ENCODE measurements around the gene FBXL15. TPM values are rescaled to one million over a fixed set of nuclear protein-coding genes. Genes with fewer than 3 reads are reported as not detected.

Gene FBXL15
- total RNA-seq, 2 experiments from 2014 or later, result 11.7 to 13.0 TPM

GRCh38 chr10:102424916-102425315 lies 4.3 kb downstream of the FBXL15 start:
- peaks cover 36% of the 10 kb centered on the region for H3K4me1 Mint-ChIP-seq
- no peak for DNase-seq
- peaks cover 3% of the 10 kb centered on the region for H3K27me3 Mint-ChIP-seq
- H3K36me3 Mint-ChIP-seq, result peaks cover 12% of the 10 kb centered on the region
- H3K4me3 Mint-ChIP-seq, result no peak overlapping the region
- no peak overlapping the region for H3K27ac Mint-ChIP-seq
- no peaks in the 10 kb centered on the region for H3K9me3 Mint-ChIP-seq

GRCh38 chr10:102425444-102425843 lies 4.8 kb downstream of the FBXL15 start:
- Mint-ChIP-seq H3K4me3 (no peak overlapping the region), H3K4me1 (peaks cover 31% of the 10 kb centered on the region), H3K9me3 (no peaks in the 10 kb centered on the region), H3K27me3 (peaks cover 3% of the 10 kb centered on the region), H3K36me3 (peaks cover 12% of the 10 kb centered on the region), H3K27ac (peak overlapping the region; percentile 58)
- no peak for DNase-seq

GRCh38 chr10:102426803-102427287 lies 6.2 kb downstream of the FBXL15 start:
- H3K4me1 Mint-ChIP-seq, result peaks cover 32% of the 10 kb centered on the region
- H3K27ac Mint-ChIP-seq, result no peak overlapping the region
- H3K36me3 Mint-ChIP-seq, result peaks cover 18% of the 10 kb centered on the region
- no peaks in the 10 kb centered on the region for H3K27me3 Mint-ChIP-seq
- H3K9me3 Mint-ChIP-seq, result no peaks in the 10 kb centered on the region
- H3K4me3 Mint-ChIP-seq, result no peak overlapping the region
- no peak for DNase-seq

GRCh38 chr10:102429468-102429867 lies 8.8 kb downstream of the FBXL15 start:
- H3K4me3 Mint-ChIP-seq, result no peak overlapping the region
- H3K36me3 Mint-ChIP-seq, result peaks cover 14% of the 10 kb centered on the region
- H3K27ac Mint-ChIP-seq, result no peak overlapping the region
- no peaks in the 10 kb centered on the region for H3K9me3 Mint-ChIP-seq
- no peaks in the 10 kb centered on the region for H3K27me3 Mint-ChIP-seq
- DNase-seq, result no peak
- peaks cover 38% of the 10 kb centered on the region for H3K4me1 Mint-ChIP-seq

GRCh38 chr10:102431452-102432124 lies 11.0 kb downstream of the FBXL15 start:
- Mint-ChIP-seq H3K4me3 (peak overlapping the region; percentile 92), H3K9me3 (no peaks in the 10 kb centered on the region), H3K27ac (peak overlapping the region; percentile 95), H3K27me3 (no peaks in the 10 kb centered on the region), H3K36me3 (peaks cover 17% of the 10 kb centered on the region), H3K4me1 (peaks cover 42% of the 10 kb centered on the region)
- no peak for DNase-seq

DNA sequence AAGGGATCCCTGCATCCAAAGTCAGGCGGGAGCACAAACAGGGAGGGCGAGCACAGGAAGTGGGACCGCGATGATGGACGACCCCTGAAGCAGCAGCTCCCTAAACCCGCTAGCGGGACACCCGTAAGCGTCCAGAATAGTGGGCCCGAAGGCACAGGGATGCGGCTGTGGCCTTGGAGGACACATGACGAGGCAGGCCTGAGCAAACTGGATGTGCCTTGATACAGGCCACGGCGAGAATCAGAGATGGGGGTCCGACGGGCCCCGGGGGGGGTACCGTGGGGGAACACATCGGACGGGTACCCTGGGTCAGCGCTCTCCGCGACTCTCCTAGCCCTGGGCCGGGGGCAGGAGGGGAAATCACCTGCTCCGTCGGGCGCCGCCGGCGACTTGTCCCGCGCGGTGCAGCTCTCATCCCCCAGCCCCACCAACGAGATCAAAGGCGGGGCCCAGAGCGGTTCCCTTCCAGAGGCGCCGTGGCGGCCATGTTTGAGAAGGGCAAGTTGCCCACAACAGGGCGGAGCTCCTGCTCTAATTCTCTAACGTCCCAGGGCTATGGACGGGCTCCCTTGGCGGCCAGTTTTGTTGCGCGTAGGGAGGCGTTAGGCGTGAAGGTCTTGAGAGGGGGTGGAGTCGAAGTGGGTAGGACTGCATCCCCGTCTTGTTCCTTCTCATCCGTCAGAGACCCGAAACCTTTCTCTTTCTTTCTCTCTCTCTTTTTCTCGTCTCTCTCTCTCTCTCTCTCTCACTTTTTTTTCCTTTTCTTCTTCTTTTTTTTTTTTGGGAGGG lies 11.7 kb downstream of the FBXL15 start, which contains the start of gene CUEDC2:
Gene CUEDC2 (minus strand): TSS at position 413 of the 789 bp plus-strand sequence. CDS start 7,386 bp downstream, outside the sequence.
- H3K27me3 Mint-ChIP-seq, result no peaks in the 10 kb centered on the region
- H3K36me3 Mint-ChIP-seq, result peaks cover 23% of the 10 kb centered on the region
- H3K4me1 Mint-ChIP-seq, result peaks cover 41% of the 10 kb centered on the region
- H3K9me3 Mint-ChIP-seq, result no peaks in the 10 kb centered on the region
- H3K27ac Mint-ChIP-seq, result peak within 1 kb of the TSS; percentile 95
- peak; percentile 96 for DNase-seq
- H3K4me3 Mint-ChIP-seq, result peak within 1 kb of the TSS; percentile 92

DNA sequence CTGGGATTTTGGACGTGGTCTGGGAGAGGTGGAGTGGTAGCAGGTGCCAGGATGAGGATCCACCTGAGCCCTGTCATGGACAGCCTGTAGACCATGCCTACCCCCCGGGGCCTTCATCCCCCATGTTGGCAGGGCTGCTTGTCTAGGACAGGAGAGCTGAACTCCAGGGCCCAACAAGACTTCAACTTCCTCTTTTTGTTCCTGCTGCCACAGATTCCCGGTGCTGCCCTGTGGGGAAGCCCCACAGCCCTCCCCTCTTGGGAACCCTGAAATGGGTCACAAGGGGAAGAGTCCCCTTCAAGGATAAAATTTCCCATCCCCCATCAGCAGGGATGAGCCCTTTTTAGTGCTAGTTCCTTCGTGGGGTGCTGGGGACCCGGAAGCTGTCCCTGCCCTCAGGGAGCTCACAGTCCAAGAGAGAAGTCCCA lies 13.0 kb downstream of the FBXL15 start:
- H3K27ac Mint-ChIP-seq, result peak overlapping the region; percentile 95
- H3K9me3 Mint-ChIP-seq, result no peaks in the 10 kb centered on the region
- DNase-seq, result no peak
- peaks cover 30% of the 10 kb centered on the region for H3K36me3 Mint-ChIP-seq
- H3K4me3 Mint-ChIP-seq, result peak overlapping the region; percentile 92
- no peaks in the 10 kb centered on the region for H3K27me3 Mint-ChIP-seq
- H3K4me1 Mint-ChIP-seq, result peaks cover 47% of the 10 kb centered on the region

- Mint-ChIP-seq H3K27me3 (no peaks in the 10 kb centered on the region), H3K9me3 (no peaks in the 10 kb centered on the region), H3K27ac (peak overlapping the region; percentile 94), H3K36me3 (peaks cover 29% of the 10 kb centered on the region), H3K4me3 (peak overlapping the region; percentile 86), H3K4me1 (peaks cover 47% of the 10 kb centered on the region)
- DNase-seq, result no peak
These were observed 13.9 kb downstream of the FBXL15 start for GRCh38 chr10:102434394-102435132.

GRCh38 chr10:102435133-102435497 lies 14.5 kb downstream of the FBXL15 start:
- peaks cover 47% of the 10 kb centered on the region for H3K4me1 Mint-ChIP-seq
- DNase-seq, result no peak
- peak overlapping the region; percentile 94 for H3K27ac Mint-ChIP-seq
- H3K36me3 Mint-ChIP-seq, result peaks cover 29% of the 10 kb centered on the region
- no peaks in the 10 kb centered on the region for H3K27me3 Mint-ChIP-seq
- no peaks in the 10 kb centered on the region for H3K9me3 Mint-ChIP-seq
- peak overlapping the region; percentile 86 for H3K4me3 Mint-ChIP-seq

- Mint-ChIP-seq H3K36me3 (peaks cover 26% of the 10 kb centered on the region), H3K4me3 (peak overlapping the region; percentile 86), H3K27ac (peak overlapping the region; percentile 94), H3K4me1 (peaks cover 48% of the 10 kb centered on the region), H3K27me3 (no peaks in the 10 kb centered on the region), H3K9me3 (no peaks in the 10 kb centered on the region)
- peak; percentile 49 for DNase-seq
These were observed 15.0 kb downstream of the FBXL15 start for GRCh38 chr10:102435529-102436233.

GRCh38 chr10:102436312-102436711 lies 15.7 kb downstream of the FBXL15 start:
- Mint-ChIP-seq H3K4me3 (peak overlapping the region; percentile 86), H3K27me3 (no peaks in the 10 kb centered on the region), H3K9me3 (no peaks in the 10 kb centered on the region), H3K27ac (peak overlapping the region; percentile 94), H3K36me3 (peaks cover 25% of the 10 kb centered on the region), H3K4me1 (peaks cover 48% of the 10 kb centered on the region)
- DNase-seq, result no peak

- peak overlapping the region; percentile 86 for H3K4me3 Mint-ChIP-seq
- H3K27ac Mint-ChIP-seq, result no peak overlapping the region
- DNase-seq, result no peak
- H3K4me1 Mint-ChIP-seq, result peaks cover 45% of the 10 kb centered on the region
- peaks cover 19% of the 10 kb centered on the region for H3K36me3 Mint-ChIP-seq
- H3K9me3 Mint-ChIP-seq, result no peaks in the 10 kb centered on the region
- H3K27me3 Mint-ChIP-seq, result no peaks in the 10 kb centered on the region
These were observed 16.9 kb downstream of the FBXL15 start for GRCh38 chr10:102437515-102437914.

DNA sequence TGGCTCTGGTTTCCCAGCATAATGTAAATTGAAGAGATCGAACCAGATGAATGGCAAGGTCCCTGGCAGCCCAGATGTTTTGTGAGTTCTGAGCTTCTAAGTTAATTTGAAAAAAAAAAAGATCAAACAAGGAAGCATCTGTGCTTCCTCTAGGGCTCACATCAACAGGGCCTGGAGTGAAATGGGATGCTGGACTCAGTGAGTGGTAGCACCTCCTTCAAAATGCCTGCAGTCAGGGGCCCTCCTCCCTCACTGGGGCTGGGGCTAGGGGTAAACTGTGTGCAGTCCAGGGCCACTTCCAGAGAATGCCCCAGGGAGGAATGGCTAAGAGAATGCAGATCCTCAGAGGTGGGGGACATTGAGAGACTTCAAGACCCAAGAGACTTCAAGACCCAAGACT lies 17.7 kb downstream of the FBXL15 start:
- peak overlapping the region; percentile 86 for H3K4me3 Mint-ChIP-seq
- H3K4me1 Mint-ChIP-seq, result peaks cover 39% of the 10 kb centered on the region

DNA sequence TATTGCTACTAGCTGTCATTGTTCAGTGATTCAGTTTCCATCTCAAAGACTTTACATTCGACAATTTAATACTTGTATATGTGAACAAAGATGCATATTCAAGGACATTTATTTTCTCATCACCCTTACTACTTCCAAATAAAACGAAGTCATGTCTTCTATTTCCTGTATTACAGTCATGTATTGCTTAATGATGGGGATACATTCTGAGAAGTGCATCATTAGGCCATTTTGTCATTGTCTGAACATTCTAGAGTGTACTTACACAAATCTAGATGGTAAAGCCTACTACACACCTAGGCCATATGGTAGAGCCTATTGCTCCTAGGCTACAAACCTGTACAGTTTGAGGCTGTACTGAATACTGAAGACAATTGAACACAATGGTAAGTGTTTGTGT lies 24.2 kb downstream of the FBXL15 start:
- Mint-ChIP-seq H3K27me3 (no peaks in the 10 kb centered on the region), H3K9me3 (no peaks in the 10 kb centered on the region), H3K36me3 (peaks cover 3% of the 10 kb centered on the region), H3K4me3 (no peak overlapping the region), H3K27ac (no peak overlapping the region), H3K4me1 (peaks cover 14% of the 10 kb centered on the region)
- no peak for DNase-seq

More for the DNA sequence above, 17.7 kb downstream of the FBXL15 start:
- no peak for DNase-seq
- H3K9me3 Mint-ChIP-seq, result no peaks in the 10 kb centered on the region
- peak overlapping the region; percentile 66 for H3K27ac Mint-ChIP-seq
- peaks cover 18% of the 10 kb centered on the region for H3K36me3 Mint-ChIP-seq
- no peaks in the 10 kb centered on the region for H3K27me3 Mint-ChIP-seq
